ENCODE results near the gene TVP23A. TPM values are rescaled to one million over a fixed set of nuclear protein-coding genes. Genes with fewer than 3 reads are reported as not detected.

TVP23A gene
- total and polyA plus RNA-seq, 2 experiments from 2014 or later, result 2.0 to 2.1 TPM

GRCh38 chr16:10729104-10730048, 89.2 kb downstream of the TVP23A start:
- Histone ChIP-seq H3K27ac (no peak overlapping the region), H3K4me3 (no peak overlapping the region), H3K9me3 (ENCODE audit: low read depth) (no peaks in the 10 kb centered on the region), H3K27me3 (no peaks in the 10 kb centered on the region), H3K36me3 (no peaks in the 10 kb centered on the region), H3K4me1 (ENCODE audit: low read depth) (peaks cover 5% of the 10 kb centered on the region)
- DNase-seq (ENCODE audit: low read depth in 1 of 2, low spot score in 1 of 2), result peak in 1 of 2 donors; percentile 43
- peak; percentile 3 for TF ChIP-seq CTCF (IDR thresholded peaks at IDR 0.05; ENCODE audit: low read depth, low read length)

GRCh38 chr16:10728003-10728887, 90.3 kb downstream of the TVP23A start:
- no peak for TF ChIP-seq CTCF (IDR thresholded peaks at IDR 0.05; ENCODE audit: low read depth, low read length)
- no peak for DNase-seq (ENCODE audit: low read depth in 1 of 2, low spot score in 1 of 2)

More at GRCh38 chr16:10728003-10728887, 90.3 kb downstream of the TVP23A start:
- no peak overlapping the region for H3K27ac ChIP-seq
- no peaks in the 10 kb centered on the region for H3K27me3 ChIP-seq
- H3K36me3 ChIP-seq, result no peaks in the 10 kb centered on the region
- peaks cover 5% of the 10 kb centered on the region for H3K4me1 ChIP-seq (ENCODE audit: low read depth)
- no peak overlapping the region for H3K4me3 ChIP-seq
- H3K9me3 ChIP-seq (ENCODE audit: low read depth), result no peaks in the 10 kb centered on the region

Other genes with a start within 250 kb of the TVP23A start
- 40.9 and 47.5 TPM in 2 replicates for gene EMP2, start 238.2 kb downstream of the TVP23A start, total RNA-seq
- 146 and 151 TPM in 2 replicates for gene EMP2, start 238.2 kb downstream of the TVP23A start, polyA plus RNA-seq
- 0.48 and 0.99 TPM in 2 replicates for gene TEKT5, start 123.9 kb downstream of the TVP23A start, total RNA-seq
- 0.48 and 0.62 TPM in 2 replicates for gene TEKT5, start 123.9 kb downstream of the TVP23A start, polyA plus RNA-seq
- 44.6 and 60.4 TPM in 2 replicates for gene NUBP1, start 75.0 kb downstream of the TVP23A start, total RNA-seq
- gene NUBP1, start 75.0 kb downstream of the TVP23A start, polyA plus RNA-seq, result 53.2 and 54.0 TPM in 2 replicates
- 0.06 TPM in 1 of 2 replicates, not detected in the other for gene CIITA, start 58.4 kb upstream of the TVP23A start, total RNA-seq
- gene CIITA, start 58.4 kb upstream of the TVP23A start, polyA plus RNA-seq, result 0.81 and 1.1 TPM in 2 replicates
- gene DEXI, start 123.7 kb upstream of the TVP23A start, total RNA-seq, result 112 and 115 TPM in 2 replicates
- 78.4 and 92.1 TPM in 2 replicates for gene DEXI, start 123.7 kb upstream of the TVP23A start, polyA plus RNA-seq
- gene CLEC16A, start 125.8 kb upstream of the TVP23A start, total RNA-seq, result 23.9 and 26.8 TPM in 2 replicates
- gene CLEC16A, start 125.8 kb upstream of the TVP23A start, polyA plus RNA-seq, result 17.5 and 23.6 TPM in 2 replicates

Measured in cardiac muscle cell (in vitro differentiated cells and primary cell).